DOHH2 (cell line): ENCODE data around the gene PIM3.
A peak's percentile ranks its signal among the peaks of the same experiment; 100 is the strongest.

Experiments
- H3F3A ChIP-seq: fragments of 200-600 bp; sonication (generic), shearing (Covaris generic); 2 replicates; pipeline ENCODE4 v1.6.0; 2016; ENCODE audit warnings: antibody characterized with exemption, mild to moderate bottlenecking; ENCODE audit not compliant: control insufficient read depth, insufficient read depth
- H3K27ac ChIP-seq: fragments of 200-600 bp; sonication (generic); 2 replicates; pipeline ENCODE4 v1.5.1; 2014; ENCODE audit warnings: low read depth, mild to moderate bottlenecking, low read length, moderate library complexity
- H3K27me3 ChIP-seq: fragments of 200-600 bp; sonication (generic); 2 replicates; pipeline ENCODE4 v1.6.1; 2014; ENCODE audit warnings: mild to moderate bottlenecking, low read length, mixed read lengths; ENCODE audit not compliant: control insufficient read depth
- H3K36me3 ChIP-seq: fragments of 200-600 bp; sonication (generic); 2 replicates; pipeline ENCODE4 v1.6.1; 2014; ENCODE audit warnings: mild to moderate bottlenecking, low read length, moderate library complexity, mixed read lengths; ENCODE audit not compliant: control insufficient read depth
- H3K4me1 ChIP-seq: fragments of 200-600 bp; sonication (generic); 2 replicates; pipeline ENCODE4 v1.6.1; 2014; ENCODE audit warnings: mild to moderate bottlenecking, low read length, mixed read lengths; ENCODE audit not compliant: control insufficient read depth
- H3K4me2 ChIP-seq: fragments of 200-600 bp; sonication (generic); 2 replicates; pipeline ENCODE4 v1.6.0; 2014; ENCODE audit warnings: mild to moderate bottlenecking, low read length, moderate library complexity
- H3K4me3 ChIP-seq: fragments of 200-600 bp; sonication (generic); 2 replicates; pipeline ENCODE4 v1.5.1; 2014; ENCODE audit warnings: mild to moderate bottlenecking, low read length, mixed read lengths
- H3K79me2 ChIP-seq: fragments of 200-600 bp; sonication (generic); 2 replicates; pipeline ENCODE4 v1.6.1; 2014; ENCODE audit warnings: mild to moderate bottlenecking, low read length, mixed read lengths; ENCODE audit not compliant: control insufficient read depth
- H3K9me2 ChIP-seq: fragments of 200-600 bp; sonication (generic); replicated peaks from 2 replicates; pipeline ENCODE4 v1.6.1; 2014; ENCODE audit warnings: mild to moderate bottlenecking, low read length, mixed read lengths; ENCODE audit not compliant: control insufficient read depth
- H3K9me3 ChIP-seq: fragments of 200-600 bp; sonication (generic); 2 replicates; pipeline ENCODE4 v1.6.1; 2014; ENCODE audit warnings: antibody characterized with exemption, low read length, mixed read lengths; ENCODE audit not compliant: control insufficient read depth, insufficient read depth
- H4K20me1 ChIP-seq: fragments of 200-600 bp; sonication (generic); 2 replicates; pipeline ENCODE4 v1.6.0; 2014; ENCODE audit warnings: low read depth, mild to moderate bottlenecking, antibody characterized with exemption, low read length, moderate library complexity; ENCODE audit not compliant: control insufficient read depth, insufficient read depth
- EZH2phosphoT487 ChIP-seq: fragments of 200-600 bp; sonication (generic); IDR thresholded peaks from 2 replicates; pipeline ENCODE4 v1.6.1; 2017; ENCODE audit warnings: borderline replicate concordance, mild to moderate bottlenecking, antibody characterized with exemption, low read length, moderate library complexity, mixed read lengths
- TF ChIP-seq, protein P1 (sequence below): fragments of 200-600 bp; sonication (generic); IDR thresholded peaks from one replicate; pipeline ENCODE4 v1.5.1; 2014; ENCODE audit warnings: antibody characterized with exemption, mild to moderate bottlenecking, low read depth, low read length; ENCODE audit not compliant: poor library complexity, severe bottlenecking

Gene PIM3

DNA sequence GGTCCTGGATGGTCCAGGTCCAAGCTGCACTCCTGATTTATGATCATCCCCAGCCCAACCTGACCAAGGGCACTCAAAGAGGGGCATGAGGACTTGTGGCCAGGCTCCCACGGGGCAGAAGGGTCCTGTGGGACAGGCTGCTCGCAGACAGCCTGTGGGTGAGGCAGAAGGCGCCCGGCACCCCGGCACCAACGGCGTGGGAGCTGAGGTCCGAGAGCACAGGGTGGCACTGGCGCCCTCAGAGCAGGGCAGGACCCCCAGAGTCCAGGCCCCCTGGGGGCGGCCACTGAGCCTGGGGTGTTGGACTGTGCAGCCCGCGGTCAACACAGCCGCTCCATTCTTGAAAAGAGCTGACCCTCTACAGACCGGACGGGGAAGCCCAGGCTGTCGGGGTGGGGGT, 48.7 kb downstream of the PIM3 start:
- Histone ChIP-seq H3K36me3 (no peaks in the 10 kb centered on the region), H4K20me1 (no peaks in the 10 kb centered on the region), H3K4me3 (no peak overlapping the region), H3F3A (no peaks in the 10 kb centered on the region), H3K79me2 (no peaks in the 10 kb centered on the region), H3K4me1 (peaks cover 10% of the 10 kb centered on the region), H3K27me3 (peaks cover 55% of the 10 kb centered on the region), H3K9me3 (no peaks in the 10 kb centered on the region), H3K4me2 (no peak overlapping the region), H3K9me2 (no peaks in the 10 kb centered on the region), H3K27ac (no peak overlapping the region)
- TF ChIP-seq, protein P1, sequence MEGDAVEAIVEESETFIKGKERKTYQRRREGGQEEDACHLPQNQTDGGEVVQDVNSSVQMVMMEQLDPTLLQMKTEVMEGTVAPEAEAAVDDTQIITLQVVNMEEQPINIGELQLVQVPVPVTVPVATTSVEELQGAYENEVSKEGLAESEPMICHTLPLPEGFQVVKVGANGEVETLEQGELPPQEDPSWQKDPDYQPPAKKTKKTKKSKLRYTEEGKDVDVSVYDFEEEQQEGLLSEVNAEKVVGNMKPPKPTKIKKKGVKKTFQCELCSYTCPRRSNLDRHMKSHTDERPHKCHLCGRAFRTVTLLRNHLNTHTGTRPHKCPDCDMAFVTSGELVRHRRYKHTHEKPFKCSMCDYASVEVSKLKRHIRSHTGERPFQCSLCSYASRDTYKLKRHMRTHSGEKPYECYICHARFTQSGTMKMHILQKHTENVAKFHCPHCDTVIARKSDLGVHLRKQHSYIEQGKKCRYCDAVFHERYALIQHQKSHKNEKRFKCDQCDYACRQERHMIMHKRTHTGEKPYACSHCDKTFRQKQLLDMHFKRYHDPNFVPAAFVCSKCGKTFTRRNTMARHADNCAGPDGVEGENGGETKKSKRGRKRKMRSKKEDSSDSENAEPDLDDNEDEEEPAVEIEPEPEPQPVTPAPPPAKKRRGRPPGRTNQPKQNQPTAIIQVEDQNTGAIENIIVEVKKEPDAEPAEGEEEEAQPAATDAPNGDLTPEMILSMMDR: no peak
- TF ChIP-seq EZH2phosphoT487: no peak

DNA sequence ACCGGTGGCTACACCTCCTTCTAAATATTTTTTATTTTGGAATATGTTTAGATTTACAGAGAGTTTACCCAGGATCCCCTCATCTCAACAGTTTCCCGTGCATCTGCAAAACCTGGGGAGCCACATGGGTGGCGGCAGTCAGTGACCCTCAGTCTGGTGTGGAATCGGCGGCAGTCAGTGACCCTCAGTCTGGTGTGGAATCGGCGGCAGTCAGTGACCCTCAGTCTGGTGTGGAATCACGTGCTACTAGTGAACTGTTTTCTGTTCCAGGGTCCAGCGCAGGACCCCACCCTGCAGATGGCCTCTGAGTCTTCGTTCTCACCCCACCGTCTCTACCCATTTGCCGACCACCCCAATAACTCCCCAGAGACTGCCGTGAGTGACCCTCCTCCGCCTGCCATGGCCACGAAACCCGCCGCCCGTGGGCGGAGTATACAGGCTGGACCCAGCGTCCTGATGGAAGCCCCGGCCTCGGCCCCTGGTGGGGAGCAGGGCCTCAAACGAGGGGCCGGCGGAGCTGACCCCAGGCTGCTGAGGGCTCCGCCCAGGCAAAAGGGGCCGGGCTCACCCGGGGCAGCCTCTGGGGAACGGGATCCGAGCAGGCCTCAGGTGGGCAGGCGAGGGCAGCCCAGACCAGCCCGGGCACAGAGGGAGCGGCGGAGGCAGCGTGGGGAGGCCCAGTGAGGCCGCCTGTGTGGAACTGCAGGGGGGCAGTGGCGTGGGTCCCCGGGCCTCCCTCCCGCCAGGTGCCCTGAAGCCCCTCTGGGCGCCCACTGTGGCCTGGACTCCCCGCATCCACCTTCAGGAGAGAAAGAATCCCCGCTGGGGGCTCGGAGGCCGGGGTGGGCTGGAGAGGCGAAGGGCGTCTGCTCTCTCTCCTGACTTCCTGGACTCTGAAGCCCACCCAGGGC, 49.4 kb downstream of the PIM3 start:
- H3K9me2 ChIP-seq: no peaks in the 10 kb centered on the region
- H3K36me3 ChIP-seq: no peaks in the 10 kb centered on the region
- H4K20me1 ChIP-seq: no peaks in the 10 kb centered on the region
- H3K9me3 ChIP-seq: no peaks in the 10 kb centered on the region
- no peak for TF ChIP-seq EZH2phosphoT487
- TF ChIP-seq, protein P1: no peak
- H3K27ac ChIP-seq: no peak overlapping the region
- peaks cover 59% of the 10 kb centered on the region for H3K27me3 ChIP-seq
- no peaks in the 10 kb centered on the region for H3F3A ChIP-seq
- no peak overlapping the region for H3K4me3 ChIP-seq
- no peaks in the 10 kb centered on the region for H3K79me2 ChIP-seq
- H3K4me2 ChIP-seq: no peak overlapping the region
- H3K4me1 ChIP-seq: peaks cover 10% of the 10 kb centered on the region

DNA sequence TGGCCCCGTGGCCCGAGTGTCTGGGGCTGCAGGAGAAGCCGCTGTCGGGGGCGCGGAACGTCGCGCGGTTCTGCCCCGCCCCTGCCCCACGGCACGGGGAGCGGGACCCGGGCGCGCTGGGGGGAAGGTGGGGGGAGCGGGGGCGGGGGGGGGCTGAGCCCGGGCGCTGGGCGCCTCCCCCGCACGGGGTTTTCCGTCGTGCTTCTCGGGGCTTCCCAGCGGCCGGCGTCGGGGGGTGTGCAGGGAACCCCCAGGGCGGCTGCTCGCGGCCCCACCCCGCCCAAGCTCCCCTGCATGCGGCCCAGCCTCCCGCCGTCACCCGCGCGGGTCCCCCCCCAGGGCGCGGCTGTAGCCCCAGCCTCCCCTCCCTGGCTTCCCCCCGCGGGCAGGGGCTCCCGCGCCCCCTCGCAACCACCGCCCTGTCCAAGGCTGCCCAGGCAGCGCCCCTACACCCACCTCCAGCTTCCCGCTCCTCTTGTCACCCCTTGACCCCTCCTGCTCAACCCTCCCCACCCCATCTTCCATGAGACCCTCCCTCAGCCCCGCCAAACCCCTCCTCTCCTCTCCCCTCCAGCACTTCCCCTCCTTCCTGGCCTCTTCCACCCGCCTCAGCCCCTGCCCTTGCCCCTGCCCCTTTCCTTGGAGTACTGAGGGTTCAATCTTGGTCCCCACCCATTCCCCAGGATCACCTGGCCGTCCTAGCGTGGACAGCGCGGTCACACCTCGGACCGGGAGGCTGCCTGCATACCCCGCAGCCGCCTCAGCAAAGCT, 50.3 kb downstream of the PIM3 start:
- no peaks in the 10 kb centered on the region for H3K9me2 ChIP-seq
- H3K27ac ChIP-seq: no peak overlapping the region
- H4K20me1 ChIP-seq: no peaks in the 10 kb centered on the region
- peak overlapping the region; percentile 6; the same call in 1 of the 2 replicates for H3K4me2 ChIP-seq
- peaks cover 57% of the 10 kb centered on the region for H3K27me3 ChIP-seq
- TF ChIP-seq, protein P1: no peak
- TF ChIP-seq EZH2phosphoT487: peak; percentile 54; the same call in 1 of the 2 replicates
- H3K4me1 ChIP-seq: peaks cover 10% of the 10 kb centered on the region
- no peaks in the 10 kb centered on the region for H3K36me3 ChIP-seq
- H3K79me2 ChIP-seq: no peaks in the 10 kb centered on the region
- no peaks in the 10 kb centered on the region for H3F3A ChIP-seq
- no peak overlapping the region for H3K4me3 ChIP-seq
- no peaks in the 10 kb centered on the region for H3K9me3 ChIP-seq
